HepG2 (cell line): Measurements from ENCODE around the gene NELFB. TPM values are rescaled to one million over a fixed set of nuclear protein-coding genes. Genes with fewer than 3 reads are reported as not detected.
A peak's percentile ranks its signal among the peaks of the same experiment; 100 is the strongest.

Experiments used
- CBX5 ChIP-seq: sonication (generic); formaldehyde crosslinking; IDR thresholded peaks from 2 replicates; pipeline ENCODE4 v1.4.0; 2020; ENCODE audit warnings: missing genetic modification reagents, borderline replicate concordance
- KDM1A ChIP-seq: IDR thresholded peaks from 2 replicates; pipeline ENCODE4 v1.6.1; 2016; ENCODE audit warnings: missing compliant biosample characterization
- KDM5A ChIP-seq: fragments of 200-600 bp; sonication (generic); IDR thresholded peaks from 2 replicates; pipeline ENCODE4 v1.7.0; 2018; ENCODE audit warnings: antibody characterized with exemption, mild to moderate bottlenecking, low read length, borderline replicate concordance
- KDM5B ChIP-seq: sonication (generic); formaldehyde crosslinking; IDR thresholded peaks from 2 replicates; pipeline ENCODE4 v1.4.0; 2020; ENCODE audit warnings: missing genetic modification reagents, mild to moderate bottlenecking, borderline replicate concordance
- KLF16 ChIP-seq, 2 experiments: sonication (generic) in 1 of 2; formaldehyde crosslinking in 1 of 2; IDR thresholded peaks; 2 replicates each; pipeline versions ENCODE4 v1.6.1 to v1.8.0; 2016 to 2023; ENCODE audit warnings: missing genetic modification reagents in 2 of 2, missing compliant biosample characterization in 1 of 2
- MED8 ChIP-seq: sonication (generic); formaldehyde crosslinking; IDR thresholded peaks from 2 replicates; pipeline ENCODE4 v1.8.1; 2023; ENCODE audit warnings: mild to moderate bottlenecking, missing genetic modification reagents; ENCODE audit not compliant: insufficient replicate concordance
- NR2F1 ChIP-seq, 2 experiments: fragments of 450-650 bp in 1 of 2; formaldehyde crosslinking in 1 of 2; IDR thresholded peaks; 2 replicates each; pipeline versions ENCODE4 v1.5.0 to v1.6.1; 2016 to 2020; ENCODE audit warnings: mild to moderate bottlenecking in 1 of 2, missing compliant biosample characterization in 1 of 2, missing genetic modification reagents in 1 of 2, moderate library complexity in 1 of 2
- PHF21A ChIP-seq: sonication (generic); formaldehyde crosslinking; IDR thresholded peaks from 2 replicates; pipeline ENCODE4 v1.5.0; 2020; ENCODE audit warnings: mild to moderate bottlenecking, missing genetic modification reagents
- PRMT3 ChIP-seq: sonication (generic); formaldehyde crosslinking; IDR thresholded peaks from 2 replicates; pipeline ENCODE4 v1.8.1; 2022; ENCODE audit warnings: low read depth, mild to moderate bottlenecking, moderate library complexity, missing genetic modification reagents, borderline replicate concordance
- RCOR2 ChIP-seq: IDR thresholded peaks from 2 replicates; pipeline ENCODE4 v1.6.1; 2016; ENCODE audit warnings: missing biosample characterization, missing genetic modification reagents
- TFDP2 ChIP-seq: sonication (generic); formaldehyde crosslinking; IDR thresholded peaks from 2 replicates; pipeline ENCODE4 v1.4.0; 2020; ENCODE audit warnings: missing genetic modification reagents
- ZFY ChIP-seq: sonication (generic); formaldehyde crosslinking; IDR thresholded peaks from 2 replicates; pipeline ENCODE4 v1.4.0; 2020; ENCODE audit warnings: missing genetic modification reagents
- ZNF12 ChIP-seq: sonication (generic); formaldehyde crosslinking; IDR thresholded peaks from 2 replicates; pipeline ENCODE4 v1.5.0; 2020; ENCODE audit warnings: missing genetic modification reagents
- ZNF441 ChIP-seq: sonication (generic); formaldehyde crosslinking; IDR thresholded peaks from 2 replicates; pipeline ENCODE4 v1.7.0; 2021; ENCODE audit warnings: missing genetic modification reagents, borderline replicate concordance
- ZNF572 ChIP-seq: sonication (generic); formaldehyde crosslinking; IDR thresholded peaks from 2 replicates; pipeline ENCODE4 v1.5.1; 2020; ENCODE audit warnings: mild to moderate bottlenecking, missing genetic modification reagents
- ZNF577 ChIP-seq: sonication (generic); formaldehyde crosslinking; IDR thresholded peaks from 2 replicates; pipeline ENCODE4 v1.4.0; 2020; ENCODE audit warnings: mild to moderate bottlenecking, low read depth, missing genetic modification reagents, borderline replicate concordance
- ZNF616 ChIP-seq: sonication (generic); formaldehyde crosslinking; IDR thresholded peaks from 2 replicates; pipeline ENCODE4 v1.5.0; 2020; ENCODE audit warnings: low read depth, mild to moderate bottlenecking, missing genetic modification reagents
- ZNF839 ChIP-seq: sonication (generic); formaldehyde crosslinking; IDR thresholded peaks from 2 replicates; pipeline ENCODE4 v1.4.0; 2020; ENCODE audit warnings: missing genetic modification reagents, mild to moderate bottlenecking, borderline replicate concordance
- ZSCAN9 ChIP-seq: IDR thresholded peaks from 2 replicates; pipeline ENCODE4 v1.6.1; 2016; ENCODE audit warnings: borderline replicate concordance
- polyA plus RNA-seq, 8 experiments: library from polyadenylated mRNA; depleted of rRNA in 3 of 8; stranded (reverse) in 7 of 8; unstranded in 1 of 8; fragments of >200 nt; fragmentation: Illumina TruSeq in 4 of 8; extraction: Trizol in 4 of 8; gene quantifications; 2 replicates each; pipeline versions ENCODE4 v1.2.1 to v1.2.3, GENCODE V29; 2011 to 2016; ENCODE audit warnings: low read depth in 4 of 8, missing spikeins in 1 of 8, mixed read lengths in 1 of 8; ENCODE audit not compliant: insufficient read depth in 1 of 8
- total RNA-seq, 5 experiments: library from RNA; depleted of rRNA; stranded (reverse); fragments of >200 nt; fragmentation: Illumina TruSeq; extraction: Trizol; gene quantifications; 2 replicates each; pipeline ENCODE4 v1.2.3, GENCODE V29; 2016; ENCODE audit warnings: low read depth in 1 of 5
- TF ChIP-seq, protein P1 (sequence below): sonication (generic); formaldehyde crosslinking; IDR thresholded peaks from 2 replicates; pipeline ENCODE4 v1.5.0; 2020; ENCODE audit warnings: mild to moderate bottlenecking, missing genetic modification reagents, borderline replicate concordance
- TF ChIP-seq, protein P2 (sequence below): IDR thresholded peaks from 2 replicates; pipeline ENCODE4 v1.6.1; 2018; ENCODE audit warnings: missing genetic modification reagents, mild to moderate bottlenecking, missing compliant biosample characterization

NELFB gene
- total and polyA plus RNA-seq, 2 of the 13 experiments (the other 11 are each of a cell fraction or from before 2014, with no cell fraction given), result 26.5 to 45.8 TPM

- TF ChIP-seq PRMT3 (CRISPR knock-in tag), result no peak
- TF ChIP-seq, protein P1, sequence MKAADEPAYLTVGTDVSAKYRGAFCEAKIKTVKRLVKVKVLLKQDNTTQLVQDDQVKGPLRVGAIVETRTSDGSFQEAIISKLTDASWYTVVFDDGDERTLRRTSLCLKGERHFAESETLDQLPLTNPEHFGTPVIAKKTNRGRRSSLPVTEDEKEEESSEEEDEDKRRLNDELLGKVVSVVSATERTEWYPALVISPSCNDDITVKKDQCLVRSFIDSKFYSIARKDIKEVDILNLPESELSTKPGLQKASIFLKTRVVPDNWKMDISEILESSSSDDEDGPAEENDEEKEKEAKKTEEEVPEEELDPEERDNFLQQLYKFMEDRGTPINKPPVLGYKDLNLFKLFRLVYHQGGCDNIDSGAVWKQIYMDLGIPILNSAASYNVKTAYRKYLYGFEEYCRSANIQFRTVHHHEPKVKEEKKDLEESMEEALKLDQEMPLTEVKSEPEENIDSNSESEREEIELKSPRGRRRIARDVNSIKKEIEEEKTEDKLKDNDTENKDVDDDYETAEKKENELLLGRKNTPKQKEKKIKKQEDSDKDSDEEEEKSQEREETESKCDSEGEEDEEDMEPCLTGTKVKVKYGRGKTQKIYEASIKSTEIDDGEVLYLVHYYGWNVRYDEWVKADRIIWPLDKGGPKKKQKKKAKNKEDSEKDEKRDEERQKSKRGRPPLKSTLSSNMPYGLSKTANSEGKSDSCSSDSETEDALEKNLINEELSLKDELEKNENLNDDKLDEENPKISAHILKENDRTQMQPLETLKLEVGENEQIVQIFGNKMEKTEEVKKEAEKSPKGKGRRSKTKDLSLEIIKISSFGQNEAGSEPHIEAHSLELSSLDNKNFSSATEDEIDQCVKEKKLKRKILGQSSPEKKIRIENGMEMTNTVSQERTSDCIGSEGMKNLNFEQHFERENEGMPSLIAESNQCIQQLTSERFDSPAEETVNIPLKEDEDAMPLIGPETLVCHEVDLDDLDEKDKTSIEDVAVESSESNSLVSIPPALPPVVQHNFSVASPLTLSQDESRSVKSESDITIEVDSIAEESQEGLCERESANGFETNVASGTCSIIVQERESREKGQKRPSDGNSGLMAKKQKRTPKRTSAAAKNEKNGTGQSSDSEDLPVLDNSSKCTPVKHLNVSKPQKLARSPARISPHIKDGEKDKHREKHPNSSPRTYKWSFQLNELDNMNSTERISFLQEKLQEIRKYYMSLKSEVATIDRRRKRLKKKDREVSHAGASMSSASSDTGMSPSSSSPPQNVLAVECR (CRISPR knock-in tag), result peak; percentile 85; the same call in 1 of the 2 replicates
- 0 out of 2 replicates have a peak, but pooled peaks have one; percentile 7 for TF ChIP-seq KDM5A
- TF ChIP-seq ZNF839 (CRISPR knock-in tag), result peak; percentile 22; the same call in 1 of the 2 replicates
- no peak for TF ChIP-seq ZNF441 (CRISPR knock-in tag)
- TF ChIP-seq ZNF12 (CRISPR knock-in tag), result no peak
- peak in 1 of 2 experiments; percentile 92; a peak in 2 of 4 replicates for TF ChIP-seq KLF16 (CRISPR knock-in tag; IDR thresholded peaks at IDR 0.05)
- no peak; the same call in 1 of the 2 replicates for TF ChIP-seq ZNF572 (CRISPR knock-in tag)
- TF ChIP-seq, protein P2, sequence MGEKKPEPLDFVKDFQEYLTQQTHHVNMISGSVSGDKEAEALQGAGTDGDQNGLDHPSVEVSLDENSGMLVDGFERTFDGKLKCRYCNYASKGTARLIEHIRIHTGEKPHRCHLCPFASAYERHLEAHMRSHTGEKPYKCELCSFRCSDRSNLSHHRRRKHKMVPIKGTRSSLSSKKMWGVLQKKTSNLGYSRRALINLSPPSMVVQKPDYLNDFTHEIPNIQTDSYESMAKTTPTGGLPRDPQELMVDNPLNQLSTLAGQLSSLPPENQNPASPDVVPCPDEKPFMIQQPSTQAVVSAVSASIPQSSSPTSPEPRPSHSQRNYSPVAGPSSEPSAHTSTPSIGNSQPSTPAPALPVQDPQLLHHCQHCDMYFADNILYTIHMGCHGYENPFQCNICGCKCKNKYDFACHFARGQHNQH (CRISPR knock-in tag), result 0 out of 2 replicates have a peak, but pooled peaks have one; percentile 44
- TF ChIP-seq CBX5 (CRISPR knock-in tag), result peak; percentile 29; the same call in 1 of the 2 replicates
- TF ChIP-seq RCOR2 (CRISPR knock-in tag), result no peak
- TF ChIP-seq TFDP2, result peak; percentile 70; the same call in 1 of the 2 replicates
- peak; percentile 59; the same call in 1 of the 2 replicates for TF ChIP-seq ZSCAN9
- no peak for TF ChIP-seq ZNF616 (CRISPR knock-in tag)
- peak; percentile 67 for TF ChIP-seq ZFY (CRISPR knock-in tag)
- TF ChIP-seq NR2F1 (CRISPR knock-in tag; IDR thresholded peaks at IDR 0.05), result peak; percentile 69 to 85; a peak in 3 of 4 replicates
- TF ChIP-seq KDM1A, result no peak
- peak; percentile 72 for TF ChIP-seq MED8 (CRISPR knock-in tag)
- peak; percentile 95 for TF ChIP-seq PHF21A (CRISPR knock-in tag)
- TF ChIP-seq KDM5B (CRISPR knock-in tag), result peak; percentile 51; the same call in 1 of the 2 replicates
- TF ChIP-seq ZNF577 (CRISPR knock-in tag), result no peak
Measured at GRCh38 chr9:137236238-137236935, 18.7 kb upstream of the NELFB start (continued).
